Daoy (cell line): ENCODE results near the gene PXDN. TPM values are rescaled to one million over a fixed set of nuclear protein-coding genes. Genes with fewer than 3 reads are reported as not detected.
"Not testable (repeated sequence)": the region's sequence is repeated elsewhere in the genome, so short reads cannot be mapped to it uniquely, and the experiment has no call there.

Experiments used
- DNase-seq: peaks from one replicate; pipeline ENCODE4 v3.0.0-alpha.2; 2015; ENCODE audit warnings: low read depth
- total RNA-seq: library from RNA; depleted of rRNA; stranded (reverse); fragments of >200 nt; shearing (Covaris generic); gene quantifications from 2 replicates; pipeline ENCODE4 v1.2.3, GENCODE V29; 2014

The PXDN gene
- total RNA-seq, 1 experiment from 2014 or later = 173 TPM

GRCh38 chr2:1702186-1702565 is 42.1 kb downstream of the PXDN start:
- no peak for DNase-seq

DNA sequence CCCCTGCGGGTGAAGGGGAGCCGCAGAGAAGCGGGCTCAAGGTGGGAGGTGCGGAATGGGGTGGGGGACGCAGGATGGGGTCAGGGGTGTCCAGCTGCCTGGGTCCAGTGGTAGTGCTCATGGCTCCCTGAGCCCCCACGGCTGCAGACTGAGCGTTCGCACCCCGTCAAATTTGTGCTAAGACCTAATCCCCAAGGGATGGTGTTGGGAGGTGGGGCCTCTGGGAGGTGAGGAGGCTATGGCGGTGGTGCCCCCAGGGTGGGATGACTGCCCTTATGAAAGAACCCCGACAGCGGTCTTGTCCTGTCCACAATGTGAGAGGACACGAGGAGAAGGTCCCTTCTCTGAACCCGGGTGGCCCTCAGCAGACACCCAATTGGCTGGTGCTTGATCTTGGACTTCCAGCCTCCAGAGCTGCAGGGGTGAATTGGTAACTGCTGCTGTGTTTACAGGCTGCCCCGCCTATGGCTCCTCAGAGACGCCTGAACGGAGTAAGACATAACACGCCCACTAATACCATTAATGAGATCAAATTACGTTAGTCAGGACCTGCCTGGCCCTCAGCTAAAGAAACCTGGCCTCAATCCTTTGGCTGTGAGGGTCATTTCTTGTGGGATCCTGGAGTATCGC is 42.6 kb downstream of the PXDN start:
- DNase-seq = no peak

GRCh38 chr2:1701020-1701419 is 43.3 kb downstream of the PXDN start:
- no peak for DNase-seq

DNA sequence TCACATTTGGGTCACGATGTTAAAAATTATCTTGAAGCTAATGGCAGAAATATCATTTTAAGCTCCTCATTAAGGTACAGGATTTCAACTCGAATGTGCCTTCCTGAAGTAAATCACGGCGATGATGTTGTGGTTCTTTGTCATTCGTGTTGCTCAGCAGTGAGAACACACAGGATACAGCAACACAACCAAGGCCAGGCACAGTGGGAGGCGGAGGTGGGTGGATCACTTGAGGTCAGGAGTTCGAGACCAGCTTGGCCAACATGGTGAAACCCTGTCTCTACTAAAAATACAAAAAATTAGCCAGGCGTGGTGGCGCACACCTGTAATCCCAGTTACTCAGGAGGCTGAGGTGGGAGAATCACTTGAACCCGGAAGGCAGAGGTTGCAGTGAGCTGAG is 43.9 kb downstream of the PXDN start:
- DNase-seq = not testable (repeated sequence)

DNA sequence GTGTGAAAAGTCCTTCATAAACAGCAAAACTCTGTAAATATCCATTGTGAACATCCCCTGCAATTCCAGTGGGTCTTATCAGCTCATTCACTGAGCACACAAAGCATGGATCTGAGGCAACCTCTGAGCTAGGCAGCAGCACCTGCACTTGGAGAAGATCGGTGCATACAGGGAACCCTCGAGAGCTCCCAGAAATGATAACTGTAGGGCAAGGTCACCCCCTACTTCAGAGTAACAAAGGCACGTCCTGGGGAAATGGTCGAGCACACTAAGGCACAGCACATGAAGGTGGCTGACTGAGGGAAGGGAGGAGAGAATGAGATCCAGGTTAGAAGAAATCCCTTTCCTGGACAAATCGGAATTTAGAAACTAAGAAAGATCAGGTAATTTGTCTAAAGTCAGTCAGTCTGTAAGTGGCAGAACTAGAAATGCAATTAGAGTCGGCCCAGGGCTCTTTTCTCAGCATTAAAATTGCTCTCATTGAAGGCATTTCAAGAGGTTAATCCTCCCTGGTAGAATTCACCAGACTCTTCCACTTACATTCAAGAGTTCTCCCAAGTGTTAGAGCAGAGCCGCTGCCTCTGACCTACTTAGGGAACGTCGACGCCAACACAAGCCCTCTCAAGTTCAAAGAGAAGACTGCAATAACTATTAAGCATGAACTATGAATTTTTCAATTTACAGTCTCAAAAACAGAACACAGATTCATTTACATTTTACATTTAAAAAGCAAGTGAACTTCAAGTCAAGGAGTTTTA is 45.9 kb downstream of the PXDN start:
- DNase-seq = no peak

- no peak for DNase-seq
Observed at GRCh38 chr2:1697601-1698000, 46.7 kb downstream of the PXDN start.

DNA sequence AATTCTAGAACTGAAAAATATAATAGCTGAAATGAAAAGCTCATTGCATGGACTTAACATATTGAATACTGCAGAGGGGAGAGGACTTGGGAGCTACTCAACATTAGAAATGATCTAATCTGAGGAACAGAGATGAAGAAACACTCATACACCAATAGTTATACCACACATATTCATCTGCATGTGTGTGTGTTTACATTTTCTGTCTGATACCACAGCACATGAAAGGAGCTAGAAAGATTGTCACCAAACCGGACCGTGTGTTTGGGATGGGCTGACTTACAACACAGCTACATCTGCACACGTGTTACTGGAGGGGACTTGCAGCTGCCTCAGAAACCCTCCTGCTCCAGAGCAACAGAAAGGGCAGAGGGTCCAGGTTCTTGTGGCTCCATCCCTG is 47.8 kb downstream of the PXDN start:
- DNase-seq = no peak

- no peak for DNase-seq
Observed at GRCh38 chr2:1694371-1695271, 49.7 kb downstream of the PXDN start.

GRCh38 chr2:1693723-1694122 is 50.6 kb downstream of the PXDN start:
- DNase-seq = no peak

GRCh38 chr2:1692342-1692741 is 52.0 kb downstream of the PXDN start:
- DNase-seq = no peak

GRCh38 chr2:1691366-1691765 is 52.9 kb downstream of the PXDN start:
- DNase-seq = no peak

DNA sequence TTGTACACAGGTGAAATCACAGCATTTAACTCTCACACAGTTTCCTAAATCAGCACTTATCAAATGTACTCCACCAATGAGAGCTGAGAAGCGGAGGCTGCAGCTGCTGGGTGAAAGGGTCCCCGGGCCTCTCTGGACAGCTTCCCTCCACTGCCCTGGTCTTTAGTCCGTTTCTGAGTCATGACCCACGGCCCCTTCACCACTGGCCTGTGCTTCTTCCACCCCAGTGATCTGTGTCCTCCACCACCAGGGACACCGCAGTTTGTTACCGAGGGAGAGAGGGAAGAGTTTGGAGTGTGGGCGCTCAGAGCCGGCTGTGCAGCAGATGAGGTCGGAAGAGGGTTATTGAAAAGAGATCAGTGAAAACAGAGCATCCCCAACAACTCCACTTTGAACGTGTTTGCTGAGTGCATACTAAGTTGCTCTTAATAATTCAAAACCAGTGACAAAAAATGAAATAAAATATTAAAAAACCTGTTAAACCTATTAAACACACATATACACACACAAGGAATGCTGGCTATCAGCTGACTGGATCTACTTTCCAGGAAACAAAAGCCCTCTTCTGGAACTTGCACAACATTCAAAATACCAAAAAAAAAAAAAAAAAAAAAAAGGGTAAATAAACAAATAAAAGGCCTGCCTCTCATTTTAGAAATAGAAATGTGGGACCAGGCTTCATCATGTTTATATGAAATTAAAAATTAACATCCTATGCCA is 54.1 kb downstream of the PXDN start:
- no peak for DNase-seq

DNA sequence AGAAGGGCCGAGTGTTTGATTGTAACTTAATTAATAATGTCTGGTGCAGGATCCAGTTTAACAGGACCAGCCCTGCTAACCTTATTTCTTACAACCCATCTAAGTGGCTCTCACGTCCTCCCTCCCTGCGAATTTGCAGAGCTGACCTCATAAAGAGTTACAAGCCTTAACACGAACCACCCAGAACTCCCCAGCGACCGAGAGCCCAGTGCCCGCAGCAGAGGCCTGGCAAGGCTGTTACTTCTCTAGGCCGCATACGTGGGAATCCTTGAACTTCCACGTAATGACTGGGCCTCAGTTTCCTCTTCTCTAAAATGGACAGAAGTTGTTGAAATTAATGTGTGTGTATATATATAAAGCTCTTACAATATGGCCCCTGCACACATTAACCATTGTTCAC is 55.5 kb downstream of the PXDN start:
- no peak for DNase-seq

DNA sequence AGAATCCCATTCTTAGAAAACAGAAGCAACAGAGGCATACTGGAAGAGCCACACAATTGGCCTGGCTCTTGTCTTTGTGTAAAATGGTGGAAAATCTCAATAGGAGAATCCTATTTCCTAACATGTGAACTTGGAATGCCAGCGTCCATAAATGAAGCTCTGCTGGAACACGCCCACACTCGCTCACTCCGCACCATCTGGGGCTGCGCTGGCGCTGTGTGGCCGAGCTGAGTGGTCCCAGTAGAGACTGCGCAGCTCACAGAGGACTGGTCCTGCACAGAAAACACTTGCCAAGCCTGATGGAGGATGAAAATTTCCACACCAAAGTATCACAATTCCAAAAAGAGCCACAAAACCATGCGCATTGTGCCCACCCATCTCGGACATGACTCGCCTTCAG is 56.2 kb downstream of the PXDN start:
- no peak for DNase-seq

DNA sequence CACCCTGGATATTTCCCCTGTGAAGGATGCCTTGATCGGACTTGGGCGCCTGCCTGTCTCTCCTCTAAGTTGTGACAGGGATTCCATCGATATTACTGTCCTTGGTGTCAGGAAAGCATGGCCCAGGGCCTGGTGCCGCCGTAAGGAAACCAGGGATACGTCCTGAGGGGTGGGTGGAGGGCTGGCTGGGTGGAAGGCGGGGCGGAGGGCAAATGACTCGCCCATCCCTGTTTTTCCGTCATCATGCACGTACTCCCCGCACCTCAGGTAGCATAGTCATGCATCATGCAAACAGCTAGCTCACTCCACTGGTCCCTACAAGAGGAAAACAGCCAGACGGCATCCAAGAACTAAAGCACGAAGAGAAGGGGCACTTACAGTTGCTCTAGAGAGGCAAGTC is 57.1 kb downstream of the PXDN start:
- no peak for DNase-seq

DNA sequence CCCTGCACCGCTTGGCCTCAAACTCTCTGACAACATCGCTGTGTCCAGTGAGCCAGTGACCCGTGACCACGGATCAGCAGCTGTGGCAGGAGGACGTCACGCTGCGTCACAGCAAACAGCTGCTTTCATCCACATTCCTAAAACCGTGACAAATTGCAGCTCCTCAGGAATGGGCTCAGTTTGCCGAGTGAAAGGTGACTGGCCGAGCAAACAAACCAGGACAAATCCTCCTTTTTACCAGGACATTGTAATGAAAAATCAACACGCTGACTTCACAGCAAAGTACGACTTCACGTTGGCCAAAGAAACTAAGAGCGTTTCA is 57.6 kb downstream of the PXDN start:
- peak; percentile 39 for DNase-seq

DNA sequence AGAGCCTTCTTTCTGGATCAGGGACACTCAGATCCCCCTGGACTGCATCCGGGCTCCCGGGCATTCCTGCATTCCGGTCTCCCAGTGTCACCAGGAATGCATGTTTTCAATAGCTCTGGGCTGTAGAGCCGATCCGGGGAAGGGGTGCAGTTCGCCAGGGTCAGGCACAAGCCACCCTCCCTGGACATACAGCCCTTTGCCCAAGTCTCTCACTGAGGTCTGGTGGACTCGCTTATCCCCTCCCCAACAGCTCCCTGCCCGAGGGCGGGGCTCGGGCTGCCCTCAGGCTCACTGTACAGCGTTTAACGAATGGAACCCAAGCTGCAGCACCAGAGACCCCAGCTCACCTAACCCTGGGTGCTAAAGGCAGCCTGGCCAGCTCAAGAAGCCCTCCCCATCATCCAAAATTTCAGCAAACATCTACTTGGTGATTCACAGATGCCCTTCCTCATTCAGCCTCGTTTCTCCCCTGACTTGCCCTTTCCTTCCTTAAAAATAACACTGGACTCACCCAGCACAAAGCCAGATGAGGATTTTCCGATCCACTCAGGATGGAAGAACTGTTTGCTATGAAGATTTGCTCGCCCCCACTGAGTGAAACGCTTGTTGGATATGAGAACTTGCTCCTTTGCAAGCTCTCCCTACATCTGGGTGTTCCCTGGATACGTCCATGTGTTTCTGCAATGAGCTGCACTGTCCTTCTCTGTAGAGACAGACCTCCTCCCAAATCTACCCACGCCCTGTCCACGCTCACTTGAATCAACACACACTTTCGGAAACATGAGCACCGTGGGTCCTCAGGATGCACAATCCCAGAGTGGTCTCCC is 58.1 kb downstream of the PXDN start:
- DNase-seq = peak; percentile 53

- DNase-seq = no peak
Observed at GRCh38 chr2:1685078-1685956, 59.0 kb downstream of the PXDN start.

DNA sequence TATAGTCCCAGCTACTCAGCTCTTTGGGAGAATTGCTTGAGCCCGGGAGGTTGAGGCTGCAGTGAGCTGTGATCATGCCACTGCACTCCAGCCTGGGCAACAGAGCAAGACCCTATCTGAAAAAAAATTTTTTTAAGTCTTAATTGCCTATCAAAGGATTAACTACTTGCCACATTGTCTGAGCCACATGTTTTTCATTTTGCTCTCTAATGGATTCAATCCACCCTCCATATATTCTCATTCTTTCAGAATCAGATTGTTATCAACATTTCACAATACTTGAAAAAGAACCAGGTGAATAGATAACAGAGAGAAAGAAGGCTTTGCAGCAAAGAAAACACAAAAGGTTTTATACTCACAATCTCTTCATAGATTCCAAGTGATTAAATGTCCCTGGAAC is 61.0 kb downstream of the PXDN start:
- no peak for DNase-seq

GRCh38 chr2:1682181-1682440 is 62.2 kb downstream of the PXDN start:
- DNase-seq = no peak
